H7 (cell line): ENCODE results near the gene CHRNA3. TPM values are rescaled to one million over a fixed set of nuclear protein-coding genes. Genes with fewer than 3 reads are reported as not detected.

Experiments
- DNase-seq: peaks from one replicate; pipeline ENCODE4 v3.0.0; 2012
- H3K27me3 ChIP-seq: 2 replicates; pipeline ENCODE4 v1.6.0; 2011; ENCODE audit warnings: mild to moderate bottlenecking, low read length; ENCODE audit not compliant: control insufficient read depth, insufficient read depth
- H3K36me3 ChIP-seq: replicated peaks from 2 replicates; pipeline ENCODE4 v1.5.1; 2011; ENCODE audit warnings: low read length; ENCODE audit not compliant: control insufficient read depth, insufficient read depth
- H3K4me3 ChIP-seq: 2 replicates; pipeline ENCODE4 v1.5.1; 2011; ENCODE audit warnings: low read depth, mild to moderate bottlenecking, control low read depth, low read length, moderate library complexity; ENCODE audit not compliant: insufficient read depth
- total RNA-seq: library from RNA; depleted of rRNA; stranded (reverse); fragments of >200 nt; shearing (Covaris generic); gene quantifications from 2 replicates; pipeline ENCODE4 v1.2.3, GENCODE V29; 2014

Gene CHRNA3
- total RNA-seq, 1 experiment from 2014 or later: 2.6 TPM

GRCh38 chr15:78642331-78642730, 21.5 kb upstream of the CHRNA3 start:
- Histone ChIP-seq H3K27me3 (peaks cover 7% of the 10 kb centered on the region), H3K4me3 (no peak overlapping the region), H3K36me3 (no peaks in the 10 kb centered on the region)
- no peak for DNase-seq

GRCh38 chr15:78641749-78642275, 21.0 kb upstream of the CHRNA3 start:
- H3K36me3 ChIP-seq: no peaks in the 10 kb centered on the region
- peaks cover 7% of the 10 kb centered on the region for H3K27me3 ChIP-seq
- DNase-seq: peak; percentile 32
- peak overlapping the region; percentile 67 for H3K4me3 ChIP-seq

- no peaks in the 10 kb centered on the region for H3K36me3 ChIP-seq
- peak within 1 kb of the TSS; percentile 67 for H3K4me3 ChIP-seq
- DNase-seq: peak; percentile 98
- H3K27me3 ChIP-seq: peaks cover 7% of the 10 kb centered on the region
Measured at GRCh38 chr15:78641102-78641748, 20.4 kb upstream of the CHRNA3 start, which contains the start of gene CHRNB4. Gene CHRNB4 (minus strand): TSS chr15:78641210. CDS start chr15:78641133, 77 bp downstream.

DNA sequence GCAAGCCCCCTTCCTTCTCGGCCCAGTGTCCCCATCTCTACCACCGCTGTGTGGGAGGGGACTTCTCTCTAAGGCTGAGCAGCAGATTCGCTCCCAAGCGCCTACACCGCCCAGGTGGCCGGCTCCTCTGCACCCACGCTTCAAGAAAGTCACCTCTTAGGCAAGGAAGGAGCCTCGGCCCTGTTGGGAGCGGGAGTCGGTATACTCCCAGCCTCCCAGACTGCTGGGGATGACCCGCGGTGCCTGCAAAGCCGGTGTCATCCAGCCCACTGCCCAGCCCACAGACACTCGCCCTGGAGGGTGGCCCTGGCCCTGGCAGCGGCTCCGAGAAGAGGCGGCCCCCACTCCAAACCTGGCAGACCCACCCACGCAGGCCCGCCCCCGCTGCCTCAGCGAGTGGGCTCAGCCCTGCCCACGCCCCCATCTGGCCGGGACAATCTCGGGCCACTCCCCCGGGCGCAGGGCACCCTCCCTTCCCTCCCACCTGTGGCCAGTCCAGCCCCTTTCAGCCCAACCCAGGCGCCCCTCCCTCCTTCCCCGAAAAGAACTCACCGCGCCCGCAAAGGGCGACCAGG, 19.8 kb upstream of the CHRNA3 start:
- peak overlapping the region; percentile 67 for H3K4me3 ChIP-seq
- no peaks in the 10 kb centered on the region for H3K36me3 ChIP-seq
- peaks cover 7% of the 10 kb centered on the region for H3K27me3 ChIP-seq
- DNase-seq: no peak

- peak; percentile 95 for DNase-seq
- no peaks in the 10 kb centered on the region for H3K36me3 ChIP-seq
Measured at GRCh38 chr15:78638658-78639314, 18.0 kb upstream of the CHRNA3 start.

GRCh38 chr15:78637776-78638435, 17.1 kb upstream of the CHRNA3 start:
- H3K4me3 ChIP-seq: no peak overlapping the region
- H3K36me3 ChIP-seq: no peaks in the 10 kb centered on the region
- peaks cover 7% of the 10 kb centered on the region for H3K27me3 ChIP-seq
- DNase-seq: no peak

More at GRCh38 chr15:78638658-78639314, 18.0 kb upstream of the CHRNA3 start:
- H3K4me3 ChIP-seq: no peak overlapping the region
- H3K27me3 ChIP-seq: peaks cover 7% of the 10 kb centered on the region

- no peak for DNase-seq
- H3K4me3 ChIP-seq: no peak overlapping the region
- H3K36me3 ChIP-seq: no peaks in the 10 kb centered on the region
- peaks cover 7% of the 10 kb centered on the region for H3K27me3 ChIP-seq
Measured at GRCh38 chr15:78636378-78636859, 15.6 kb upstream of the CHRNA3 start.

DNA sequence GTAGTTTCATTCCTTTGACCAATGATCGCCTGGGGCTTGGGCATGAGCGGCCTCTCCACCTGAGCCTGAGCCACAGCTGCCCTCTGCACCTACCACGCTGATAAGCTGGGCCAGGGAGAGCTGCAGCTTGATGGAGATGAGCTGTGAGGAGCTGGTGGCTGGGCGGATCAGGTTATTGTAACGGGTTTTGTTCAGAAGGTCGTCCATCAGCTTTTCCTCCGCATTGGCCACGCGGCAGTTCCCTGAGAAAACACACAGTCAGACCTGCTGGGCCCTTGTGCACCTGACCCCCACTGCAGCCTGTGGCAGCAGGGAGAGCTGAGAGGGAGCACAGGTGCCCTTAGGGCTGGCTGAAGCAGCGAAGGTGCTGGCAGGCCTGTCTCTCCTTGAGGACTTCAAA, 14.6 kb upstream of the CHRNA3 start:
- Histone ChIP-seq H3K27me3 (peaks cover 4% of the 10 kb centered on the region), H3K4me3 (no peak overlapping the region), H3K36me3 (no peaks in the 10 kb centered on the region)
- DNase-seq: no peak

GRCh38 chr15:78634210-78635145, 13.7 kb upstream of the CHRNA3 start:
- H3K27me3 ChIP-seq: no peaks in the 10 kb centered on the region
- no peak overlapping the region for H3K4me3 ChIP-seq
- no peak for DNase-seq
- no peaks in the 10 kb centered on the region for H3K36me3 ChIP-seq

DNA sequence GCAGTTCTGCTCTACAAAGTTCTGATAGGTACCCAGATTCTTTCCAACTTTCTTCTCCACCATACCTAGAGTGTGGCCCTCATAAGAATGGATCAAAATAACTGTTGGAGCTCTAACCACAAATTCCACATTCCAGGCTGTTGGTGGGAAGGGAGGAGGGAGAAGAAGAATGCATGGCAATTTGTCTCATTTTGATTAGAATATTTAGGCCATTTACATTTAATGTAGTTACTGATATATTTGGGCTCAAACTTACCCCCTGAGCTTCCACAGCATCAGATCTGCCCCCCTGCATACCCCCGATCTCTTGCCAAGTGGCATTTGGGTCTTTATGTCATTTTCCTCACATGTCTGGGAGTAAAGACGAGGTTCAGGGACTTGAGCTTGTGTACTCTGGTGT, 12.6 kb upstream of the CHRNA3 start:
- H3K4me3 ChIP-seq: no peak overlapping the region
- H3K27me3 ChIP-seq: no peaks in the 10 kb centered on the region
- DNase-seq: no peak
- H3K36me3 ChIP-seq: no peaks in the 10 kb centered on the region

- DNase-seq: no peak
- no peaks in the 10 kb centered on the region for H3K36me3 ChIP-seq
- no peak overlapping the region for H3K4me3 ChIP-seq
- no peaks in the 10 kb centered on the region for H3K27me3 ChIP-seq
Measured at GRCh38 chr15:78630886-78631633, 10.3 kb upstream of the CHRNA3 start.

- Histone ChIP-seq H3K36me3 (no peaks in the 10 kb centered on the region), H3K4me3 (no peak overlapping the region), H3K27me3 (no peaks in the 10 kb centered on the region)
- DNase-seq: no peak
Measured at GRCh38 chr15:78629716-78630065, 8.9 kb upstream of the CHRNA3 start.

DNA sequence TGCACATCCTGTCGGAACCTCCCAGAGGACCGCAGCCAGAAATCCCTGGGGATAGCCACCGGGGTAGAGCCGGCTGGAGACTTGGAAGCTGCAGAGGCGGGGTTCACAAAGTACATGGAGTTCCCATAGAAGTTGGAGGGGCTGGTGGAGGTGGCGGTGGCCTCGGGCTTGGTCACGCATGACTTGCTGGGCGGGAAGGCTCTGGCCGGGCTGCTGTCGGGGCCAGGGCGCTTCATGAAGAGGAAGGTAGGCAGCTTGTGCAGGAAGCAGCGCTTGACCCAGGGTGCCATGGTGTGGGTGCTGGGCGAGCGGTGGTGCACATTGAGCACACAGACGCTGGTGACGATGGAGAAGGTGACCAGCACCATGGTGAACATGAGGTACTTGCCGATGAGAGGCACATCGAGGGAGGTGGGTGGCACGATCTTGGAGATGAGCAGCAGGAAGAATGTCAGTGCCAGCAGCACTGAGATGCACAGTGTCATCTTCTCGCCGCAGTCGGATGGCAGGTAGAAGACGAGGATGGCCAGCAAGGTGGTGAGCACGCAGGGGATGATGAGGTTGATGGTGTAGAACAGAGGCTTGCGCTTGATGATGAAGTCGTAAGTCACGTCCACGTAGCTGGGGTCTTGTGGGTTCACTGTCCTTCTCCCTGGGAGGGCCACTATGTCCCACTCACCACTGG, 8.4 kb upstream of the CHRNA3 start:
- Histone ChIP-seq H3K4me3 (no peak overlapping the region), H3K36me3 (no peaks in the 10 kb centered on the region), H3K27me3 (no peaks in the 10 kb centered on the region)
- DNase-seq: no peak
